HL-60 (cell line): ENCODE results near the gene RGS14.

Source experiments
- DNase-seq, 2 experiments: peaks; one replicate each; pipeline ENCODE4 v3.0.0-alpha.2; 2010 to 2020; ENCODE audit warnings: low read depth in 1 of 2, low spot score in 1 of 2
- H3K27ac ChIP-seq: fragments of 250-450 bp; sonication (Bioruptor Pico); replicated peaks from 2 replicates; pipeline ENCODE4 v1.5.1; 2020; ENCODE audit warnings: mild to moderate bottlenecking, moderate library complexity
- H3K27me3 ChIP-seq: fragments of 250-450 bp; sonication (Bioruptor Pico); 2 replicates; pipeline ENCODE4 v1.5.1; 2021; ENCODE audit warnings: mild to moderate bottlenecking, moderate library complexity; ENCODE audit not compliant: insufficient read depth, poor library complexity, severe bottlenecking
- H3K4me3 ChIP-seq: replicated peaks from 2 replicates; pipeline ENCODE4 v1.5.1; 2011; ENCODE audit warnings: mild to moderate bottlenecking, control low read depth, low read length; ENCODE audit not compliant: insufficient read depth
- GABPA ChIP-seq: IDR thresholded peaks from 2 replicates; pipeline ENCODE4 v1.6.1; 2012; ENCODE audit warnings: low read depth
- POLR2AphosphoS5 ChIP-seq: IDR thresholded peaks from 2 replicates; pipeline ENCODE4 v1.6.1; 2012; ENCODE audit warnings: low read depth
- SPI1 ChIP-seq: IDR thresholded peaks from 2 replicates; pipeline ENCODE4 v1.6.1; 2012; ENCODE audit warnings: low read depth, mild to moderate bottlenecking, borderline replicate concordance
- TF ChIP-seq, protein P1 (sequence below): IDR thresholded peaks from 2 replicates; pipeline ENCODE4 v1.6.1; 2012; ENCODE audit warnings: low read depth; ENCODE audit not compliant: insufficient replicate concordance
- TF ChIP-seq, protein P2 (sequence below): IDR thresholded peaks from one replicate; pipeline ENCODE4 v1.5.1; 2011; ENCODE audit warnings: low read length, control low read depth, inconsistent platforms; ENCODE audit not compliant: insufficient read depth

The RGS14 gene

DNA sequence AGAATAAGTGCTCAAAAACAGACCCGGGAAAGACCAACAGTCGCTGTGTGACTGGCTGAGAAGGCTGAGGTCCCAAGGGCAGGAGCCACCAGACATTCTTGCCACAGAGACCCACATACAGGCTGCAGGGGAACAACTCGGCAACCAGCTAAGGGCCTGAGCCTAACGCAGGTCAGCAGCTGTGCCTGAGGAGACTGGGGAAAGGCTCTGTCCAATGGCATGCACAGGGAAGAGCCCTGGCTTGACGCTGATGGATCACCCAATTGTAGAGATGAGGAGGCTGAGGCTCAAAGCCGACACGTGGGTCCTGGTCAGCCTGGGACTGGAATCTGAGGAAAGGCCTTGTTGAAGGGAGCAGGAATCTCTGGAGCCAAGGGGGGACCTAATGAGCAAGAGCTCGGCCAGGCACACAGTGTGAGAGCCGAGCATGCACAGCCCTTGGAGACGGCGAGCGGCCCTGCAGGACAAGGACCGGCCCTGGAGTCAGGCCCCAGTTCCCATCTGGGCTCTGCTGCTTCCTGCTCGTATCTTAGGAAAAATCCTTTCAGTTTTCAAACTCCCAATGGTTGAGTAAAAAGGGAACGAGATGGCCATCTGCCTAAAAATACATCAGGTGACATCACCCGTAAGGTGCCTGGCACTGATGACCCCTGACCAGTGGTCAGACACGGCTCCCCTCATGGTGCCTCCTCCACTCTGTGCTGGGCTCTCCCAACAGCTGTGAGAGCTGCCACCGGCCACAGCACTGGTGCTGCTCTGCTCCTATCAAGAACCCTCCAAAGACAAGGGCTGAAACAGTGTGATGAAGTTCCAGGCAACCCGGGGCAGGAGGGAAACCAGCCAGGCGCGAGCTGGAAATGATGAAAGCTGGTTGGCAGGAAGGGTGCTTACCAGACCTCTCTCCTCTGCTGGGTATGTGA is 22.7 kb upstream of the RGS14 start:
- TF ChIP-seq GABPA (no peak), SPI1 (no peak), POLR2AphosphoS5 (no peak)
- TF ChIP-seq, protein P1, sequence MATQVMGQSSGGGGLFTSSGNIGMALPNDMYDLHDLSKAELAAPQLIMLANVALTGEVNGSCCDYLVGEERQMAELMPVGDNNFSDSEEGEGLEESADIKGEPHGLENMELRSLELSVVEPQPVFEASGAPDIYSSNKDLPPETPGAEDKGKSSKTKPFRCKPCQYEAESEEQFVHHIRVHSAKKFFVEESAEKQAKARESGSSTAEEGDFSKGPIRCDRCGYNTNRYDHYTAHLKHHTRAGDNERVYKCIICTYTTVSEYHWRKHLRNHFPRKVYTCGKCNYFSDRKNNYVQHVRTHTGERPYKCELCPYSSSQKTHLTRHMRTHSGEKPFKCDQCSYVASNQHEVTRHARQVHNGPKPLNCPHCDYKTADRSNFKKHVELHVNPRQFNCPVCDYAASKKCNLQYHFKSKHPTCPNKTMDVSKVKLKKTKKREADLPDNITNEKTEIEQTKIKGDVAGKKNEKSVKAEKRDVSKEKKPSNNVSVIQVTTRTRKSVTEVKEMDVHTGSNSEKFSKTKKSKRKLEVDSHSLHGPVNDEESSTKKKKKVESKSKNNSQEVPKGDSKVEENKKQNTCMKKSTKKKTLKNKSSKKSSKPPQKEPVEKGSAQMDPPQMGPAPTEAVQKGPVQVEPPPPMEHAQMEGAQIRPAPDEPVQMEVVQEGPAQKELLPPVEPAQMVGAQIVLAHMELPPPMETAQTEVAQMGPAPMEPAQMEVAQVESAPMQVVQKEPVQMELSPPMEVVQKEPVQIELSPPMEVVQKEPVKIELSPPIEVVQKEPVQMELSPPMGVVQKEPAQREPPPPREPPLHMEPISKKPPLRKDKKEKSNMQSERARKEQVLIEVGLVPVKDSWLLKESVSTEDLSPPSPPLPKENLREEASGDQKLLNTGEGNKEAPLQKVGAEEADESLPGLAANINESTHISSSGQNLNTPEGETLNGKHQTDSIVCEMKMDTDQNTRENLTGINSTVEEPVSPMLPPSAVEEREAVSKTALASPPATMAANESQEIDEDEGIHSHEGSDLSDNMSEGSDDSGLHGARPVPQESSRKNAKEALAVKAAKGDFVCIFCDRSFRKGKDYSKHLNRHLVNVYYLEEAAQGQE, result no peak
- TF ChIP-seq, protein P2, sequence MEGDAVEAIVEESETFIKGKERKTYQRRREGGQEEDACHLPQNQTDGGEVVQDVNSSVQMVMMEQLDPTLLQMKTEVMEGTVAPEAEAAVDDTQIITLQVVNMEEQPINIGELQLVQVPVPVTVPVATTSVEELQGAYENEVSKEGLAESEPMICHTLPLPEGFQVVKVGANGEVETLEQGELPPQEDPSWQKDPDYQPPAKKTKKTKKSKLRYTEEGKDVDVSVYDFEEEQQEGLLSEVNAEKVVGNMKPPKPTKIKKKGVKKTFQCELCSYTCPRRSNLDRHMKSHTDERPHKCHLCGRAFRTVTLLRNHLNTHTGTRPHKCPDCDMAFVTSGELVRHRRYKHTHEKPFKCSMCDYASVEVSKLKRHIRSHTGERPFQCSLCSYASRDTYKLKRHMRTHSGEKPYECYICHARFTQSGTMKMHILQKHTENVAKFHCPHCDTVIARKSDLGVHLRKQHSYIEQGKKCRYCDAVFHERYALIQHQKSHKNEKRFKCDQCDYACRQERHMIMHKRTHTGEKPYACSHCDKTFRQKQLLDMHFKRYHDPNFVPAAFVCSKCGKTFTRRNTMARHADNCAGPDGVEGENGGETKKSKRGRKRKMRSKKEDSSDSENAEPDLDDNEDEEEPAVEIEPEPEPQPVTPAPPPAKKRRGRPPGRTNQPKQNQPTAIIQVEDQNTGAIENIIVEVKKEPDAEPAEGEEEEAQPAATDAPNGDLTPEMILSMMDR, result no peak
- Histone ChIP-seq H3K27me3 (no peaks in the 10 kb centered on the region), H3K4me3 (no peak overlapping the region), H3K27ac (no peak overlapping the region)
- DNase-seq, result no peak

DNA sequence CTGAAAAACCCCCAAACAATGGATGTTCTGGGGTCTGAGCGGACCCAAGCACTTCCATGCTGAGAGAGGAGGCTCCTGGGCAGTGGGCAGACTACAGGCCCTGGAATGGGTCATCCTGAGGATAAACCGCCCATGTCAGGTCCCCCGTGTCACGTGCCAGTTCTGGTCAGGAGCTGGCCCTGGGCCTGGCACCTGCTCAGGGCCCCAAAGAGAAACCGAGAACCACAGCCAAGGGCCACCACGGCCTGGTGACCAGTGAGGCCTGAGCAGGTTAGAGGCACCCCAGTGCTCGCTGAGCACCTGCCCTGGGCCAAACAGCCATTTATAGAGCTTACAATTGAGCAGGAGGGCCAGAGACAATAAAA is 22.0 kb upstream of the RGS14 start:
- TF ChIP-seq, protein P1, result no peak
- TF ChIP-seq, protein P2, result no peak
- no peak for TF ChIP-seq POLR2AphosphoS5
- TF ChIP-seq SPI1, result no peak
- no peak for TF ChIP-seq GABPA
- H3K4me3 ChIP-seq, result no peak overlapping the region
- no peaks in the 10 kb centered on the region for H3K27me3 ChIP-seq
- DNase-seq, result no peak
- H3K27ac ChIP-seq, result no peak overlapping the region

DNA sequence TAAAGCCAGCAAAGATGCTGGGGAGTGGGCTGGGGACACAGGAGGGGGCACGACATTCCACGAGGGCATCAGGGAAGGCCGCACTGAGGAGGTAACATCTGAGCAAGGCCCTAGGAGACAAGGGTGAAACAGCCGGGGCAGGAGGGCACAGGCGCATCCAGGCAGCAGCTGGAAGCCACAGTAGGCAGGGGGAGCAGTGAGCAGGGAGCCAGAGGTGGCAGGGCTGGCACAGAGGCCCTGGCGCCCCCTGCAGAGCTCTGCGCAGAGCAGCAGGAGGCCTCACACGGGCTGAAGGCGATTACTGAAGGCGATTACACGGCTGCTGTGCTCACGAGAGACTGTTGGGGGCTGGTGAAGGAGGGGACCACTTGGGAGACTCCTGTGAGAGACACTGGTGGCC is 21.6 kb upstream of the RGS14 start:
- H3K27ac ChIP-seq, result no peak overlapping the region
- no peaks in the 10 kb centered on the region for H3K27me3 ChIP-seq
- DNase-seq, result peak in 1 of 2 experiments; percentile 63
- H3K4me3 ChIP-seq, result no peak overlapping the region
- TF ChIP-seq, protein P2, result peak; percentile 65
- no peak for TF ChIP-seq POLR2AphosphoS5
